DMS53 treated with DMSO at 0.1 percent for 48 hours (cell line): Measurements from ENCODE around the gene PKD1L1.
"Not testable (repeated sequence)": the region's sequence is repeated elsewhere in the genome, so short reads cannot be mapped to it uniquely, and the experiment has no call there.

Source experiments
- DNase-seq: peaks from one replicate; lab custom pipeline; 2025; ENCODE audit not compliant: unreplicated experiment; lab: John Stamatoyannopoulos, UW

PKD1L1 gene

DNA sequence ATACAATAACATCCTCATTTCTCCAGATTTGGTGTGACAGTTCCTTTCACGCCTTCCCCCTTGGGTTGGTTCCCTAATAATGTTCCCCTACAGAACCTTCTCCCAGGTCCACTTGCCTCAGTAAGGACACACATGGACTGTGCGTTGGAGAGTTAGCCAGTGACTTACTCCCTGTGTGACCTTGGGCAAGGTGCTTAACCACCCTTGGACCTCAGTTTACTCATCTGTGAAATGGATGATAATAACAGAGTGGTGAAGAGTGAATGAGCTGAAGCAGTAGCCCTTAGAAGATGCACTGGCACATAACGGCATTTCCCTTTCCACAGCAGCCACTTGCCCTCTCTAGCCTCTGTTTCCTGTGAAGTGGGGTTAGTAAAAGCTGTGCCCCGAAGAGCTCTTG is 175.8 kb downstream of the PKD1L1 start:
- no peak for DNase-seq

DNA sequence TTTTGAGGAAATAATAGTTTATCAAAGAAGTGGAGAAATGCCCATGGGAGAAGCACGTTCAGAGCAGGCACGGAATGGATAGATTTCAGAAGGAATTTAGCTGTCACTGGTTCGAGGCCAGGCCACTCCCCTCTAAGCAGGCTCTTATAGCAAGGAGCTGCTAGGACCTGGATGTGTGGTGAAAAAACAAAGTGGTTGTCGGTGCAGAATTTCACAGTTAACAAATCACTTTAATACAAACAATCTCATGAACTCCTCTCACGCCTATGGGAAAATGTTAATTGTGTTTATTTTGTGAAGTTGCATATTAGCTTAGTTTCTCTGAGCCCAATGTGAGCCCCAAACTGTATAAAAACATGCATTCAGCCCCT is 176.3 kb downstream of the PKD1L1 start:
- no peak for DNase-seq

DNA sequence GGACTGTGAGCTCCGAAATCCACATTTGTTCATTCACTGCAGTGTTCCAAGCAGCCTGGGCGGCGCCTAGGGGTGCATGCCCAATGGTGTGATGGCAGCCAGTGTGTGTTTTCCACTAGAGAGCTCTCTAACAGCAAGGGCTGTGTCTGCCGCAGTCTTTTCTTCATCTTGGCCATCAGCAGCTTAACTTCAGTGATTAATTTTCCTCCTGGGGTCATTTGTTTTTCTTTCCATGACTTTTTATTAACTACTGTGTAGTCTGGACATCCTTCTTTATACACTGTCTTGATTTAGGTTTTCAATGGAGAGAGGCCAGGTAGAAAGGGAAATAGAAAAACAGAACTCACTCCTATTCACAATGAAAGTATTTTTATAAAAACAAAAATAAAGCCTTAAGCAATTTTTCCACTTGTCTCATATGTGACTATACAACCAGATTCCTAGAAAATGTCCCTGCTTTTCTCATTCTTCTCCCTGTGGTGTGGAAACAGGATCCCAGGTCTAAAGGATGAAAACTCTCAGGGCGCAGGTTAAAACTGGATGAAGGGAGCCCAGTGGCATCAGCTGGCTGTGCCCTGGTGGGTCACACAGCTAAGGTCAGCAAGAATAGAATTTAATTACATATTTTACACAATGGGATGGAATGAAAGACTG is 176.8 kb downstream of the PKD1L1 start:
- DNase-seq: no peak

DNA sequence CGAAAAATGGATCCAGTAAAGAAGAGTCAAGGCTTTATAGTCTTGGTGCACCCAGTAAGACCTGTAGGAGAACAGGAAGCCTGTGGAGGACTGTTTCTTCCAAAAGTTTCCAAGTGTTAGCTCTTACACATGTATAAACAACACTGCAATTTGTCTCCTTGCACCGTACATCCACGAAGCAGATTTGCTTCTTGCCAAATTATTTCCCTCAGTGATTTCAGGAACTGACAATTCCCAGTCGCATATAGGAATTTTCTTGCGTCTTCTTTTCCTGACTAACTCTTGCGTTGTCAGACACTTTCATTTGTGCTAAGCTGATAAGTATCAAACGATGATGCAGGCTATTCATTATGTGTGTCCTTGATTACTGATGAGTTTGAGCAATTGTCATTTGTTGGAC is 182.1 kb downstream of the PKD1L1 start:
- DNase-seq: no peak

DNA sequence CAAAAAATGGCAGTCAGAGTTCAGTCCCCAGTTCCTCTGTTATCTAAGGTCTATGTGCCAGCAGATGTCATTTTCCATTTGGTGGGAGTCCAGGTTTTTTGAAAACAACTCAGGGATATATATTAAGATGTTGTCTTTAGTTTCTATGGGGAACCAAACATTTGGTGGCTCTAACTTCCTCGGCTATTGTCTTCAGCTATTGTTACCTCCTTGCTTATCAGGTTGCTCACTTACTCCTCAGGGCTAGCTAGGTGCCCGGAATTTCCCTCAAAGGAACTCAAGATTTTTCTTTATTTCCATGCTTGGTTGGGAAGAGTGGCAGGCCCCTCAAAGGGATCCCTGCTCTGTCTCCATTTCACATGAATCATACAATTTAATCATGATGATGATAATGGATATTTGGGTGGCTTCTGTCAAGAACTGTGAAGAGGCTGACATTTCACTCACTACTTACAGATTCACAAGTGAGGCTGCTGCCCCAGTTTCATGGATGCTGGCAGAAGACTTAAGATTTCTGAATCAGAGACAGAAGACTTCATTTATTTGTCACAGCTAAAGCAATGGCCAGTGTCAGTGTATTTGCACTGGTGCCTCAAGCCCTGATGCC is 182.8 kb downstream of the PKD1L1 start:
- no peak for DNase-seq

DNA sequence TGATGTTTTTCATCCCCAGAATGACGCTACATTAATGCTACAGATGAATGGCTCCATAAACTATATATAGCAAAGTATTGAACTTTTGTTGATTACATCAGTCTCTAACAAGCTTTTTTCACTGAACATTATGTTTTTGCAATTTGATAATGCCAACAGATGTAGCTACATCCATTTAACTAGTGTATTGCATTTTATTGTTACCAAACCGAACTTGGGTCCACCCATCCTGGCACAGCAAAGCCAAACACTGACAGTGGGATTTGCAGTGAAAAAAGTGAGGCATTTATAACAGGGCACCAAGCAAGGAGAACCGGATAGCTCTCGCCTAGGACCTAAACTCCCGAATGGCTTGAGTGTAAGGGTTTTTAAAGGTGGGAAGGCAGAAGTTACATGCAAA is 183.5 kb downstream of the PKD1L1 start:
- no peak for DNase-seq

DNA sequence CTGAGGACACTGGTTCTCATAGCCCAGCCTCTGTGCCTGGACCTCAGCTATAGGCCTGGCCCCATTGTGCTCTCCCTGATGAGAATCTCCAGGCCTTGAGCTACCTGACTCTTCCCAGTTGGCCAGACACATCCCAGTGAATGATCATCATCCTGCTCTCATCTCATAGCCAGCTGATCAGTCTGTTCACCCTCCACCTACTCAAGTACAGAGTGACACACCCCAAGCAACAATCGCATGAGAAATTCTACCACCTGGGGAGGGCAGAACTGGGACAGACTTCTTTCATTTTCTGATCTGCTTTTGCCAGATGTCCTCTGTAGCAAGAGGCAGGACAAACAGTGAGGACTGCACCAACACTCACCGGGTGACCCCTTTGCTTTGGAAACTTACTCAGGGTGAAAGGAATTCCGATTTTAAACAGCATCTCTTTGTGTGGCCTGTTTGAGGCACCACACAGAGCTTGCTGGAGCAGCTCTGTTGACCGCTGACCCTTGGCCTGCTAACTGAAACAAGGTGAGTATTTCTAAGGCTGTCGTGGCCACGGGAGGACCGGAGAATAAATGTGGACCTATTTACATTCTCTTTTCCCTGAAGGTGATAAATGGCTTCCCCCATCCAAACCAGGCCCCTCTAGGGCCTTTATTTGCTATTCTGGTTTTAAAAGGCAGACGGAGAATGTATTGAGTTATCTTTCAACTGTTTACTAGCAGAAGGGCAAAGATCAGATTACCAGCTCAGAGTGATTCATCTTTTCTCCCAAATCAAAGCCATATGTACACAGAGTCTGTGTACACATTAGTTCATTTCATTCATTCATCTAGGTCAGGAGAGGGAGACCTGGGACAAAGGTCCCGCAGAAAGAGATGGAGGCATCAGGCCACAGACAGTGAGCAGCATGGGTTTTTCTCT is 184.9 kb downstream of the PKD1L1 start:
- DNase-seq: peak; percentile 95

DNA sequence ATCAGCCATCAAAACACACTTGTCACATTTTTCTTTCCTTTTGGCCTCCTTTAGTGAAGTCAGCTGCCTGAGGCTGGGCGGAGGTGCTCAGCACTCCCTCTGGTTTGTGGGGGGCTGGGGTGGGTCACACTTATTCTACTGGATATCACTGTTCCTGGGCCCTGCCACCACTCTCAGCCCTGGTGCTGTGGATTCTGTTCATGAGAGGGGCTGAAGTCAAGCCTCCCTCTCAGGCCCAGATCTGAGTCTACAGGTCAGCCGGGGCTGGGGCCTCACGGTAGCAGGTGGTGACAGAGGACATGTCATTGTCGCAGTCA is 185.6 kb downstream of the PKD1L1 start:
- no peak for DNase-seq

DNA sequence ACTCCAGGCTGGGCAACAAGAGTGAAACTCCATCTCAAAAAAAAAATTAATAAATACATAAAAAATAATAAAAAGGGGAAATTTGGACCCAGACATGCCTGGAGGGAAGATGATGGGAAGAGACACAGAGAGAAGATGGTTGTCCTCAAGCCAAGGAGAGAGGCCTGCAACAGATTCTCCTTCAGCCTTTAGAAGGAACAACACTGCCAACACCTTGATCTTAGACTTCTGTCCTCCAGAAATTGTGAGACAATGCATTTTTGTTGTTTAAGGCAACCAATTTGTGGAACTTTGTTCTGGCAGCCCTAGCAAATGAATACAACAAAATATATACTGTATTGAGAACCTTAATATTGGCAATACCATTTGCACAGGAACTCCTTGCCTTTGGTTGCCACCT is 186.1 kb downstream of the PKD1L1 start:
- DNase-seq: no peak

DNA sequence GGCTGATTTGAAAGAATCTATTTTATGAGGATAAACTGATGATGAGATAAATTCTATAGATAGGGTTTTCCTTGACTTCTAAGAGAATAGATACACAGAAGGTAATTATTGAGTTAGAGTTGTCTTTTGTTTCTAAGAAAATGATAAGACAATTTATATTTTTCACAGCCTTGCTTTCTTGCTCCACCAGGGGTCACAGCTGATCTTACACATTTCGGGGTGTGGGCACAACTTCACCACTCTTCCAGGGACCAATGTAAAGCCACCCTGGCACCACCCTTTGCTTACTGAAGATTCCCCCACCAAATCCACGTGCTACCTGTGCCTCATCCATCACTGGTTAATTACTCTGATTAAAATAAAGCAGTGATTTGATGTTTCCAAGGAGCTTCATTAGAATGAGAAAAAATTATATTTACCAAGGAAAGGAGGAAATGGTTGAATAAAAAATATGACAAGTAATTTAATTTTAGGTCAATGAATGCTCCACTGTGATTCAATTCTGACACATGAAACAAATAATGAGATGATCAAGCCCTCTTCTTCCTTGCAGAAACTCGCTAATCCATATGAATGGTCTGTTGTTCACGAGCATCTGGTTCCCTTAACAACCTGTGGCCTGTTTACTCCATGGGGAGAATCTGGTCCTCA is 189.1 kb downstream of the PKD1L1 start:
- no peak for DNase-seq

DNA sequence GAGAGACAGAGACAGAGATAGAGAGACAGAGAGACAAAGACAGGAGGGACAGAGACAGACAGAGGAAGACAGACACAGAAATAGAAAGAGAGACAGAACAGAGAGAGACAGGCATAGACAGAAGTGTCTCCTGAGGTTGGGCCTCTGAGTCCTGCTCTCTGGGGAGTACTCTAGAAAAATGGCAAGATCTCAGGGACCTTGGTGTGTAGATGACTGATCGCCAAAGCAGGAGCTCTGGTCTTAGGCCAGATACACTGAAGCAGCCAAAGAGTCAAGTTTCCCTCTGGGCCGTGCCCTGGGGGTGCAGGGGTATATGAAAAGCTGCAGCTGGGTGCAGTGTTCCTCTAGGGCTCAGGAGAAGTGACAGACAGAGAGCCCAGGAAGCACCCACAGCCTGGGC is 189.7 kb downstream of the PKD1L1 start:
- DNase-seq: no peak

DNA sequence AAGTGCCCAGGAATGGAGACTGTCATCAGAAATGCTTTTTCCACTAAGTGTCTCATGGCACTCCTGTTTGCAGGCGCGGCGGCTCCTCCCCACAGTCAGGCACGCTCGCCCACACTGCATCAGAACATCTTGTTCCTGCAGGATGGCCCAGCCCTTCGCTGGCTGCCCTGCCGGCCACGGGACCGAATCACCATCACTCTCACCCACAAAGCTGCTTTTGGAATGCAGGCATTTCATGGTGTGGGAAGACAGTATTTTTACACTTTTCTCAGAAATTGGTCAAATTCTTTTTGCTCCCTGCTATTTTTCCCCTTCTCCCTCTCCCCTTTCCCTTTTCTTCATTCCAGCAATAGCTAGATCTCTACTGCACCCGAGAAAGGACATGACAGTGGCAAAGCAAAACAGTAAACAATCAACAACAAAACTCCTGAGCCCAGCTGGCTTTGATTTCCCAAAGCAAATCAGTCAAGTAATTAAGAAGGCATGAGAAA is 190.3 kb downstream of the PKD1L1 start:
- no peak for DNase-seq

DNA sequence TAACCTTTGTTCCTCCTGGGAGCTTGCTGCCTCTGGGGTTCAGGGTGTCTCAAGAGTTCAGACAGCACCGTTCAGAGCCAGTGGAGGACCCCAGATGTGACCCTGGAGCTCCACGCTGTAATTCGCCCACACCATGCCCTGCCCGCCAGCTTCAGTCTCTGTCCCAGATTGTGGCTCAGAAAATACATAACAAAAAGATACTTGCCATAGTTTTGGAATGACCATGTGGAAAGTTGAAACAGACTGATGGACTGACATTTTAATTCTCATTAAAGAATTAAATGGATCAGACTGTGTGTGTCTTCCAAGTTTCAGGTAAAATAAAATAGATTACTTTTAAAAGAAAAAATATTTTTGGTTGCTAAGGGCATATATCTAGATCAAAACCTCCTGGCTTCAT is 191.6 kb downstream of the PKD1L1 start:
- DNase-seq: no peak

DNA sequence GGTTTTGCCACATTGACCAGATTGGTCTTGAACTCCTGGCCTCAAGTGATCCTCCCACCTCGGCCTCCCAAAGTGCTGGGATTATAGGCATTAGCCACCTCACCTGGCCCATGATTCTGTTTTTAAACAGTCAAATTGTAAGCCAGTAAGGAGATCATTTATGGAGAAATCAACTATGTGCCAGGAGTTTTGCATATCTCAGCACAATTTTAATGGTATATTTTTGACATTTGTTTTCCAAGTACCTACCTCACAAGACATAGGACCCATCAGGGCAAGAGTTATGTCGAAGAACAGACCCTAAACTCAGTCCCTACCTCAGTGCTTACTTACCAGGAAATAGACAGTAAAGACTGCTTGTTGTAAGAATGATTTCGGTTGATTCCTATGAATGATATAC is 193.0 kb downstream of the PKD1L1 start:
- no peak for DNase-seq

DNA sequence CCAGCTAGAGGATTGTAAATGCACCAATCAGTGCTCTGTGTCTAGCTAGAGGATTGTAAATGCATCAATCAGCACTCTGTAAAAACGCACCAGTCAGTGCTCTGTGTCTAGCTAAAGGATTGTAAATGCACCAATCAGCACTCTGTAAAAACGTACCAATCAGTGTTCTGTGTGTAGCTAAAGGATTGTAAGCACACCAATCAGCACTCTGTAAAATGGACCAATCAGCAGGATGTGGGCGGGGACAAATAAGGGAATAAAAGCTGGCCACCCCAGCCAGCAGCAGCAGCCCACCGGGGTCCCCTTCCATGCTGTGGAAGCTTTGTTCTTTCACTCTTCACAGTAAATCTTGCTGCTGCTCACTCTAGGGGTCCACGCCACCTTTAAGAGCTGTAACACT is 196.5 kb downstream of the PKD1L1 start:
- not testable (repeated sequence) for DNase-seq

DNA sequence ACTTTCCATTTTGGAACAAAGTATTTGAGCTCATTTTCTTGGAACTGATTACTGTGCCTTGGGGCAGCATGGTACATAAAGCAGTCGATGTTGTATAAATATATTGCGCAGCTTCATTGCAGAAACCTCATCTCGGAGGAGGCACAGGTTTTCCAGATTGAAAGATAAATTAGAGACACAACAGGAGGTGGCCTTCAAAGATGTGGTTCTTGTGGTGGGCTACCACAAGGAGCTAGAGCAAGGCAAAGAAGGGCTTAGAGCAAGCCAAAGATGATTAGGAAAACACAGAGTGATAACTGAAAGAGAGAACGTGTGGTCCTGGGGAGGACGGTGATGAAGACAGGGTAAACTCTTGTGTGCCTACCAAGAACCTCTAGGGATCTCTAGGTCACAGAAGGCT is 197.2 kb downstream of the PKD1L1 start:
- DNase-seq: no peak

DNA sequence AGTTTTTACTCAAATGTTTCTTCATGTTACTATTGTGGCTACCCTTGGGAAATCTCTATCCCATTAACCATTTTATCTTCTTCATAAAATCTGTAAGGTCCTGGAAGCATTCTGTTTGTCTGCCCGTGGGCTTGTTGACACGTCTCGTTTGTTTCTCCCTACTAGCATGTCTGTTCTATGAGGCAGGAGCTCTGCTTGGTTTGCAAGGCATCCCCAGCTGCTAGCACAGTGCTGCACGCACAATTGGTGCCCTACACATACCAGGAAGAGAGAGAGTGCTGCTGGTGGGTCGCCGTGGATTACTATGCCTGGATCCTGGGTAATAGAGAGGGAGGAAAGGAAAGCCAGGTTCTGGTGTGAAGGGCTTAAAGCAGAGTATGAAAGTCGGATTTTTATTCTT is 200.2 kb downstream of the PKD1L1 start:
- DNase-seq: no peak

DNA sequence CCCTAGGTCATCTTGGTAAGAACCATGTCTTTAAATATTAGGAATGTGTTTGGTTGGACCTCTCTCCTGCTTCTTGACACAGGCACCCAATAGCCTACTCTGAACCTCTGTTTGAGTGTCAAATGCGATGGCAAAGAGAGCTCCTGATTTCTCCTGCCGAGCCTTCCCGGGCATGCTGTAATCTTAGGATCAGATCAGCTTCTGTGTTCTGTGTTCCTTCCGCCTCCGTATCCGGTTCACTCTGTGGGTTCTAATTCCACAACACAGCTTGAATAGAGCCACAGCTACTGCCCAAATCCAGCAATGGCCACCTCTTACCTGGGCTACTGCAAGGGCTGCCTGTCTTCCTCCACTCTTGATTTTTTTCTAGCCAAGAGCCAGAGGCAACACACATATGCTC is 201.1 kb downstream of the PKD1L1 start:
- DNase-seq: no peak

DNA sequence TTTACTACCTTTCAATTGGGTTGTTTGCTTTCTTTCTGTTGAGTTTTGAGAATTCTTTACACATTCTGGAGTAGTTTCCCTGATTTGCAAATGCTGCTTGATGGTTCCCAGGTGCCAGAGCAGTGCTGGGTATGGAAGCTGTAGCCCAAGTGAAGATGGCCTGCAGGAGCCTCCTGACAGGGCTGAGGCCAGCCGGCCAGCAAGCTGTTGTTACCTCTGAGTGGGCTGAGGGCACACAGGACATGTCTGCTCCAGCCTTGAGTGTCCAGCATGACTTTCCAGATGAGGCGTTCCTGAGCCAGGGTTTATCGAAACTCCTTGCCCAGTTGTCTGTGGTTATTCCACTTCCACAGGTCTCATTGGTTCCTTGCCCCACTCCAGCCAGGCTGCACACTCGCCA is 201.8 kb downstream of the PKD1L1 start:
- no peak for DNase-seq

DNA sequence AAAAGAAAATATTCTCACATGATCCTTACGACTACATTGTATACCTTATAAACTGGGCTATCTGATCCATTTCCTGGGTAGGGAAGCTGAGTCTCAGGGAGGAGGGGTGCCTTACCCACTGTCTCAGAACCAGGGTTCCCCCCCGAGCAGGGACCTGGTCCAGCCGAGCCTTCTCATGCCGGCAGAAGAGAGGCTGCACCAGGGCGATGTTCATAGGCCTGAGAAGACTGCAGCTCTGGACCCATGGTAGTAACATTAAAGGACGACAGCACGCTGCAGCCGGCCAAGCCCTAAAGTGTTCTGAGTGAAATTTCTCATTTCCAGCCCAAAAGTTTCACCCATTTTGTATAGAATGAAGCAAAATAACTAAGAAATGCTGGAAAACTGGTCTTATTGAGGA is 203.4 kb downstream of the PKD1L1 start:
- DNase-seq: no peak

DNA sequence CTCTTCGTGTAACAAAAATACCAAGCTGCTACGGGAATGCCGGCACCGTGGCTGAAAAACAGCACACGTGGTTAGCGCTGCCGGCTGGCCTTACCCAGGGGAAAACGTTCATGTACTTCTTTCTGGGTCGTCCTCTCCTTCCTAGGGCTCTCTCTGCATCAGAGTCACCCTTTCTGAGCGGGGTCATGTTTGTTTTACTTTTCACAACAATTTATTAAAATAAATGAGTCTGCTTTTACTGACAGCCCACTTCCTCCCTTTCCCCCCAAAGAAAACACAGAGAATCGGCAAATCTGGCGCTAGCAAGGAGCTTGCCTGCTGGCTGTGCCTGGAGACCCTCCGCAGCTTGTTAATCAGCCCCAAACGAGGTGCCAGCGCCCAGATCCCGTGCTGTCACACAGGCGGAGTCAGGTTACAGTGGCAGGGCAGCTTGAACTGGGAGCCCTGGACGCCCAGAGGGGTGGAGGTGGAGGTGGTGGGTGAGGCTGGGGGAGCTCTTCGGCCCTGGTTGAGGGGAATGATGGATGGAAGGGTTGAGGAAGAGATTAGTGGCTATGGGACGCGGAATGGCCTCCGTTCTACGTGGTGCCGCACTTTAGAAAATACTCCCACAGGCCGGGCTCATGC is 204.2 kb downstream of the PKD1L1 start:
- no peak for DNase-seq
